ENCODE results near the gene TWIST2.

DNA sequence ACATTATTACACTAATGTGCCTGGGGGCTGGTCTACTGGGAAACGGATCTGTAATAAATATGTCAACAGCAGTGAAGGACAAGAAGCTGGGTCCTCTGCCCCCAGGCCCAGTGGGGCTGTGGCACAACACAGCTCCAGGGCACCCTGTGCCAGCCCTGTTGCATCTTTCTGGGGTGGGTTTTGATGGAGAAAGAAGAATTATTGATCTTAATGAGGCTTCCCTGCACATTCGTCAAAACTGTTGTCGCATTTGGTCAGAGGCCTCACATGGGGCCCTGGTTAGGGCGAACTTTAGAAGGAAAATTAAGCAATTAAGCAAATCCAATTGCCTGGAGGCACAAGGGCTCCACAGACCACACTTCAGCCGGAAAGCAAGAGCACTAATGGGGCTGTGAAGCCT lies 30.0 kb upstream of the TWIST2 start:
- TF ChIP-seq POLR2A (IDR thresholded peaks at IDR 0.05; ENCODE audit: low read depth, low read length) (no peak), POLR2AphosphoS5 (IDR thresholded peaks at IDR 0.05; ENCODE audit: low read depth, low read length) (no peak), TAF1 (IDR thresholded peaks at IDR 0.05; ENCODE audit: borderline replicate concordance, low read depth, low read length) (no peak)

Measured in GM12892 (cell line).